Liver (tissue), 3 donors: ENCODE results near the gene RAMP2.

ENCODE experiments used
- FOXA1 ChIP-seq: IDR thresholded peaks from 2 replicates; pipeline ENCODE4 v1.6.1; 2016; ENCODE audit warnings: antibody characterized with exemption
- GABPA ChIP-seq, 2 donors: IDR thresholded peaks in 1 of 2; conservative IDR thresholded peaks in 1 of 2; 2 replicates each; pipeline ENCODE4 v1.6.1; 2016; ENCODE audit warnings: antibody characterized with exemption in 2 of 2, mild to moderate bottlenecking in 1 of 2, moderate library complexity in 1 of 2
- HNF4G ChIP-seq: IDR thresholded peaks from 2 replicates; pipeline ENCODE4 v1.6.1; 2016; ENCODE audit warnings: antibody characterized with exemption
- JUND ChIP-seq, 2 donors: IDR thresholded peaks; 2 replicates each; pipeline ENCODE4 v1.6.1; 2016; ENCODE audit warnings: antibody characterized with exemption in 2 of 2
- NR2F2 ChIP-seq: IDR thresholded peaks from 2 replicates; pipeline ENCODE4 v1.6.1; 2016; ENCODE audit warnings: antibody characterized with exemption
- RAD21 ChIP-seq, 2 donors: IDR thresholded peaks; 2 replicates each; pipeline ENCODE4 v1.6.1; 2016; ENCODE audit warnings: antibody characterized with exemption in 2 of 2, mild to moderate bottlenecking in 2 of 2
- RXRA ChIP-seq, 2 donors: IDR thresholded peaks; 2 replicates each; pipeline ENCODE4 v1.6.1; 2017 to 2018; ENCODE audit warnings: antibody characterized with exemption in 2 of 2, mild to moderate bottlenecking in 1 of 2
- SP1 ChIP-seq: IDR thresholded peaks from 2 replicates; pipeline ENCODE4 v1.6.1; 2018; ENCODE audit warnings: antibody characterized with exemption, mild to moderate bottlenecking
- TAF1 ChIP-seq: conservative IDR thresholded peaks from 2 replicates; pipeline ENCODE4 v1.6.1; 2016; ENCODE audit warnings: antibody characterized with exemption, mild to moderate bottlenecking
- YY1 ChIP-seq: IDR thresholded peaks from 2 replicates; pipeline ENCODE4 v1.6.1; 2016; ENCODE audit warnings: antibody characterized with exemption, mild to moderate bottlenecking
- TF ChIP-seq, protein P1 (sequence below): IDR thresholded peaks from 2 replicates; pipeline ENCODE4 v1.6.1; 2016; ENCODE audit warnings: antibody characterized with exemption, mild to moderate bottlenecking
- TF ChIP-seq, protein P2 (sequence below): fragments of 150-350 bp; IDR thresholded peaks from 2 replicates; pipeline ENCODE4 v1.5.1; 2017; ENCODE audit warnings: improper control_type of control experiment, low read depth, low read length; ENCODE audit not compliant: missing input control
- TF ChIP-seq, protein P3 (sequence below): IDR thresholded peaks from 2 replicates; pipeline ENCODE4 v1.6.1; 2016; ENCODE audit warnings: antibody characterized with exemption
- TF ChIP-seq, protein P4 (sequence below): IDR thresholded peaks from 2 replicates; pipeline ENCODE4 v1.6.1; 2016; ENCODE audit warnings: antibody characterized with exemption
- donor health status: healthy.
- donor health status: healthy.

DNA sequence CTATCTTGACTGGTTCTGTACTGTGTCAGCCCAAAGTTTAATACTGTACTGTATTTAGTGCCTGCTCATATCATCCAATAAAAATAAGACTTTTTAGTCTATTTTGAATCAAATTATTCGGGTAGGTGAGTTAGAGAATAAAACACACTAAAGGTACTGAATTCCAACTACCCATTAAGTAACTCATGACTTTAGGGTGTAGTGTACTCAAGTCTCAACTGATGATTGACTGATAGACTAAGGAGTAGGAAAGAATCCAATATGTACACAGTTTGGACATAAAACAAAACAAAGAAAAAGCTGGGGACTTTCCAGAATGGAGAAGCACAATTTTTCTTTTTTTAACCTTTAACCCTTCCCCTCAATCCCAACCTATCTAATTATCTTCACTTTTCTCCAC, 20.3 kb upstream of the RAMP2 start:
- TF ChIP-seq, protein P1, sequence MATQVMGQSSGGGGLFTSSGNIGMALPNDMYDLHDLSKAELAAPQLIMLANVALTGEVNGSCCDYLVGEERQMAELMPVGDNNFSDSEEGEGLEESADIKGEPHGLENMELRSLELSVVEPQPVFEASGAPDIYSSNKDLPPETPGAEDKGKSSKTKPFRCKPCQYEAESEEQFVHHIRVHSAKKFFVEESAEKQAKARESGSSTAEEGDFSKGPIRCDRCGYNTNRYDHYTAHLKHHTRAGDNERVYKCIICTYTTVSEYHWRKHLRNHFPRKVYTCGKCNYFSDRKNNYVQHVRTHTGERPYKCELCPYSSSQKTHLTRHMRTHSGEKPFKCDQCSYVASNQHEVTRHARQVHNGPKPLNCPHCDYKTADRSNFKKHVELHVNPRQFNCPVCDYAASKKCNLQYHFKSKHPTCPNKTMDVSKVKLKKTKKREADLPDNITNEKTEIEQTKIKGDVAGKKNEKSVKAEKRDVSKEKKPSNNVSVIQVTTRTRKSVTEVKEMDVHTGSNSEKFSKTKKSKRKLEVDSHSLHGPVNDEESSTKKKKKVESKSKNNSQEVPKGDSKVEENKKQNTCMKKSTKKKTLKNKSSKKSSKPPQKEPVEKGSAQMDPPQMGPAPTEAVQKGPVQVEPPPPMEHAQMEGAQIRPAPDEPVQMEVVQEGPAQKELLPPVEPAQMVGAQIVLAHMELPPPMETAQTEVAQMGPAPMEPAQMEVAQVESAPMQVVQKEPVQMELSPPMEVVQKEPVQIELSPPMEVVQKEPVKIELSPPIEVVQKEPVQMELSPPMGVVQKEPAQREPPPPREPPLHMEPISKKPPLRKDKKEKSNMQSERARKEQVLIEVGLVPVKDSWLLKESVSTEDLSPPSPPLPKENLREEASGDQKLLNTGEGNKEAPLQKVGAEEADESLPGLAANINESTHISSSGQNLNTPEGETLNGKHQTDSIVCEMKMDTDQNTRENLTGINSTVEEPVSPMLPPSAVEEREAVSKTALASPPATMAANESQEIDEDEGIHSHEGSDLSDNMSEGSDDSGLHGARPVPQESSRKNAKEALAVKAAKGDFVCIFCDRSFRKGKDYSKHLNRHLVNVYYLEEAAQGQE = no peak
- TF ChIP-seq, protein P2, sequence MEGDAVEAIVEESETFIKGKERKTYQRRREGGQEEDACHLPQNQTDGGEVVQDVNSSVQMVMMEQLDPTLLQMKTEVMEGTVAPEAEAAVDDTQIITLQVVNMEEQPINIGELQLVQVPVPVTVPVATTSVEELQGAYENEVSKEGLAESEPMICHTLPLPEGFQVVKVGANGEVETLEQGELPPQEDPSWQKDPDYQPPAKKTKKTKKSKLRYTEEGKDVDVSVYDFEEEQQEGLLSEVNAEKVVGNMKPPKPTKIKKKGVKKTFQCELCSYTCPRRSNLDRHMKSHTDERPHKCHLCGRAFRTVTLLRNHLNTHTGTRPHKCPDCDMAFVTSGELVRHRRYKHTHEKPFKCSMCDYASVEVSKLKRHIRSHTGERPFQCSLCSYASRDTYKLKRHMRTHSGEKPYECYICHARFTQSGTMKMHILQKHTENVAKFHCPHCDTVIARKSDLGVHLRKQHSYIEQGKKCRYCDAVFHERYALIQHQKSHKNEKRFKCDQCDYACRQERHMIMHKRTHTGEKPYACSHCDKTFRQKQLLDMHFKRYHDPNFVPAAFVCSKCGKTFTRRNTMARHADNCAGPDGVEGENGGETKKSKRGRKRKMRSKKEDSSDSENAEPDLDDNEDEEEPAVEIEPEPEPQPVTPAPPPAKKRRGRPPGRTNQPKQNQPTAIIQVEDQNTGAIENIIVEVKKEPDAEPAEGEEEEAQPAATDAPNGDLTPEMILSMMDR = no peak
- TF ChIP-seq YY1 (no peak), GABPA (IDR thresholded peaks at IDR 0.05 in 1 of 2, conservative IDR thresholded peaks at IDR 0.05 in 1 of 2) (no peak), TAF1 (no peak), RAD21 (IDR thresholded peaks at IDR 0.05) (no peak), FOXA1 (no peak), SP1 (no peak), HNF4G (no peak), JUND (IDR thresholded peaks at IDR 0.05) (no peak), RXRA (IDR thresholded peaks at IDR 0.05) (no peak), NR2F2 (no peak)
- TF ChIP-seq, protein P3, sequence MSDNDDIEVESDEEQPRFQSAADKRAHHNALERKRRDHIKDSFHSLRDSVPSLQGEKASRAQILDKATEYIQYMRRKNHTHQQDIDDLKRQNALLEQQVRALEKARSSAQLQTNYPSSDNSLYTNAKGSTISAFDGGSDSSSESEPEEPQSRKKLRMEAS = no peak
- TF ChIP-seq, protein P4, sequence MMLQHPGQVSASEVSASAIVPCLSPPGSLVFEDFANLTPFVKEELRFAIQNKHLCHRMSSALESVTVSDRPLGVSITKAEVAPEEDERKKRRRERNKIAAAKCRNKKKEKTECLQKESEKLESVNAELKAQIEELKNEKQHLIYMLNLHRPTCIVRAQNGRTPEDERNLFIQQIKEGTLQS = no peak
